ENCODE measurements around the gene GHR.

DNA sequence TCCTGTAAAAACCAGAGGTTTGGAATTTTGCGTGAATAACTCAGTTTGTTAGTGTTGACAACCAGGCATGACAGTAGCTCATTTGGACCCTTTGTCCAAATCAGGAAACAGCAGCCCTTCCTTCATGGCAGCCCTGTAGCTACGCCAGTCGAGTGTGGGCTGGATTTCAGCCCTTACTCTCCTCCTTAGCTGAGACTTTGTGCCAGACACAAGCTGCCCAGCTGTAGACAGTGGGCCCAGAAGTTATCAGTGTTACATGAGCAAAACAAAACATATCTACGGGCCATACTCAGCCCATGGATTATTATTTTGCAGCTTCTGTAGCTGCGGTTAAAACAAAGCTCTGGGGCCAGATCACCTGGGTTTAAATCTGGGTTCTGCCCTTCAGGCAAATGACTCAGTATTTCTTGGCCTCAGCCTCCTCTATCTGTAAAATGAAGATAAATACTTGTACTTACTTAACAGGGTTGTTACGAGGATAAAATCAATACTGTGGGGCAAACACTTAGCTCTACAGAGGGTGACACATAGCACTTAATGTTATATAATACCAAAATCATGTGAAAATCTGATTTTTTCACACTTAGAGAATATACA lies 76.9 kb downstream of the GHR start:
- TF ChIP-seq EZH2 (IDR thresholded peaks at IDR 0.05; ENCODE audit: low read length), result no peak
- TF ChIP-seq, protein P1, sequence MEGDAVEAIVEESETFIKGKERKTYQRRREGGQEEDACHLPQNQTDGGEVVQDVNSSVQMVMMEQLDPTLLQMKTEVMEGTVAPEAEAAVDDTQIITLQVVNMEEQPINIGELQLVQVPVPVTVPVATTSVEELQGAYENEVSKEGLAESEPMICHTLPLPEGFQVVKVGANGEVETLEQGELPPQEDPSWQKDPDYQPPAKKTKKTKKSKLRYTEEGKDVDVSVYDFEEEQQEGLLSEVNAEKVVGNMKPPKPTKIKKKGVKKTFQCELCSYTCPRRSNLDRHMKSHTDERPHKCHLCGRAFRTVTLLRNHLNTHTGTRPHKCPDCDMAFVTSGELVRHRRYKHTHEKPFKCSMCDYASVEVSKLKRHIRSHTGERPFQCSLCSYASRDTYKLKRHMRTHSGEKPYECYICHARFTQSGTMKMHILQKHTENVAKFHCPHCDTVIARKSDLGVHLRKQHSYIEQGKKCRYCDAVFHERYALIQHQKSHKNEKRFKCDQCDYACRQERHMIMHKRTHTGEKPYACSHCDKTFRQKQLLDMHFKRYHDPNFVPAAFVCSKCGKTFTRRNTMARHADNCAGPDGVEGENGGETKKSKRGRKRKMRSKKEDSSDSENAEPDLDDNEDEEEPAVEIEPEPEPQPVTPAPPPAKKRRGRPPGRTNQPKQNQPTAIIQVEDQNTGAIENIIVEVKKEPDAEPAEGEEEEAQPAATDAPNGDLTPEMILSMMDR (optimal IDR thresholded peaks at IDR 0.05 in 1 of 3, IDR thresholded peaks at IDR 0.05 in 1 of 3, conservative IDR thresholded peaks at IDR 0.05 in 1 of 3; ENCODE audit: extremely low read depth in 1 of 3, insufficient read depth in 2 of 3, low read length in 3 of 3), result no peak
